ENCODE measurements around the gene MAT2B. TPM values are rescaled to one million over a fixed set of nuclear protein-coding genes. Genes with fewer than 3 reads are reported as not detected.

MAT2B gene
- total and polyA plus RNA-seq, 9 of the 15 experiments (the other 6 are each of a cell fraction or from before 2014, with no cell fraction given) = 32.0 to 57.7 (median 43.6) TPM

GRCh38 chr5:163505368-163506094 is at the start of gene MAT2B (continued):
- TF ChIP-seq E2F5 (CRISPR knock-in tag; IDR thresholded peaks at IDR 0.05) (no peak; the same call in 1 of the 2 replicates), HDAC2 (IDR thresholded peaks at IDR 0.05) (0 out of 2 replicates have a peak, but pooled peaks have one; percentile 32), ZNF512 (tag; IDR thresholded peaks at IDR 0.05) (no peak), FIP1L1 (IDR thresholded peaks at IDR 0.05; ENCODE audit: low read depth, low read length, poor library complexity, severe bottlenecking) (peak; percentile 48), C11orf30 (IDR thresholded peaks at IDR 0.05; ENCODE audit: low read depth) (peak; percentile 51), ELK1 (CRISPR knock-in tag; IDR thresholded peaks at IDR 0.05) (no peak), KAT7 (CRISPR knock-in tag; IDR thresholded peaks at IDR 0.05; ENCODE audit: borderline replicate concordance) (no peak), ZBTB40 (IDR thresholded peaks at IDR 0.05) (peak; percentile 85), ZBTB40 (CRISPR knock-in tag; IDR thresholded peaks at IDR 0.05) (no peak), ZBTB12 (CRISPR knock-in tag; IDR thresholded peaks at IDR 0.05) (no peak), RBM14 (IDR thresholded peaks at IDR 0.05; ENCODE audit: borderline replicate concordance, insufficient read depth, low read depth, low read length) (no peak), NFE2 (IDR thresholded peaks at IDR 0.05; ENCODE audit: low read depth) (no peak), CSDE1 (IDR thresholded peaks at IDR 0.05) (no peak; a peak in 1 of 4 replicates), MCM3 (IDR thresholded peaks at IDR 0.05) (no peak)

All from K562 (cell line).